ENCODE data around the gene KCNJ16.

DNA sequence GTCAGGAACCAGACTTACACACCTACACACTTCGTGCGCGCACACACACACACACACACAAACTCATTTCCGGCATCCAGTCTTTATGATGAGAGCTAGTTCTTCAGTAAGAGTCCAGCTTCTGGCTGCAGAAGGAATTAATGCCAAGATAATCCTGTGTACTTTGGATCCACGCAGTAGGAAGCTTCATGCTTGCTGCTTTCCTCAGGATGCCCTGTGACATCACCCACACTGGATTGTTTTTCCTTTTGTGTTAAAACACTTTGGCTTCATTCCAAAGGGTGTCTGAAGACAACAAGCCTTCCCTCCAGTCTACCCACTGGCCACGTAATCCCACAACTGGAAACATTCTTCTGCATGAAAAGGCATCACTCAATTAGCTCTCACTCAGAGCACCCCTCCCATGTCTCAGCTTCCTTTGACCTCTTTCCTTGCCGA is 35.4 kb downstream of the KCNJ16 start:
- TF ChIP-seq SUZ12 (IDR thresholded peaks at IDR 0.05; ENCODE audit: extremely low read depth, insufficient read depth, insufficient read length) (no peak), ZNF274 (IDR thresholded peaks at IDR 0.05; ENCODE audit: low read depth, low read length) (no peak), YY1 (IDR thresholded peaks at IDR 0.05; ENCODE audit: insufficient read depth, insufficient read length) (no peak)

Measured in NT2/D1 (cell line).